Uterus (tissue), 4 donors: ENCODE measurements around the gene CDH4. TPM values are rescaled to one million over a fixed set of nuclear protein-coding genes. Genes with fewer than 3 reads are reported as not detected.

Source experiments
- DNase-seq, 2 donors: peaks; one replicate each; pipeline ENCODE4 v3.0.0-alpha.2; 2019 to 2020
- H3K27ac ChIP-seq, 2 donors: fragments of 200-600 bp; sonication (generic); 1 replicate in 1 of 2; 2 replicates in 1 of 2; pipeline ENCODE4 v1.5.1; 2016 to 2018
- H3K27me3 ChIP-seq, 2 donors: fragments of 200-600 bp; sonication (generic); one replicate each; pipeline ENCODE4 v1.5.1; 2018 to 2019; ENCODE audit warnings: control low read depth in 1 of 2
- H3K36me3 ChIP-seq, 2 donors: fragments of 200-600 bp; sonication (generic); one replicate each; pipeline ENCODE4 v1.5.1; 2019; ENCODE audit warnings: control low read depth in 1 of 2
- H3K4me1 ChIP-seq, 2 donors: fragments of 200-600 bp; sonication (generic); one replicate each; pipeline ENCODE4 v1.5.1; 2018 to 2019; ENCODE audit warnings: control low read depth in 1 of 2
- H3K4me3 ChIP-seq, 2 donors: fragments of 200-600 bp; sonication (generic); 1 replicate in 1 of 2; 2 replicates in 1 of 2; pipeline ENCODE4 v1.5.1; 2018 to 2019; ENCODE audit warnings: mild to moderate bottlenecking in 1 of 2
- H3K9me3 ChIP-seq, 2 donors: fragments of 200-600 bp; sonication (generic); one replicate each; pipeline ENCODE4 v1.5.1; 2019; ENCODE audit warnings: control low read depth in 1 of 2
- POLR2A ChIP-seq, 2 donors: fragments of 450-650 bp; IDR thresholded peaks; one replicate each; pipeline ENCODE4 v1.6.1; 2016; ENCODE audit warnings: antibody characterized with exemption in 2 of 2, mild to moderate bottlenecking in 1 of 2, moderate library complexity in 1 of 2
- intact Hi-C: fragments of 100-400 bp; cut with DNase I; formaldehyde crosslinking; loops from one replicate; pipeline ENCODE4 v1.15.1; 2023; ENCODE audit warnings: low total_unique reads
- total RNA-seq, 4 donors: library from RNA; depleted of rRNA in 3 of 4; stranded (reverse); fragments of >200 nt in 3 of 4; gene quantifications; one replicate each; pipeline versions ENCODE4 v1.1.0 to v1.2.4, GENCODE V29; 2014 to 2023
- TF ChIP-seq, protein P1 (sequence below), 4 experiments: fragments of 200-600 bp in 2 of 4; fragments of 450-650 bp in 2 of 4; sonication (generic) in 2 of 4; IDR thresholded peaks; one replicate each; pipeline ENCODE4 v1.5.1; 2016 to 2019; ENCODE audit warnings: antibody characterized with exemption in 4 of 4, mild to moderate bottlenecking in 2 of 4, moderate library complexity in 1 of 4
- donor health status: DM: yes; HTN: yes; CAD: no.

CDH4 gene
- total RNA-seq, 4 donors from 2014 or later, result under 0.01 to 0.55 TPM; not detected in 2

DNA sequence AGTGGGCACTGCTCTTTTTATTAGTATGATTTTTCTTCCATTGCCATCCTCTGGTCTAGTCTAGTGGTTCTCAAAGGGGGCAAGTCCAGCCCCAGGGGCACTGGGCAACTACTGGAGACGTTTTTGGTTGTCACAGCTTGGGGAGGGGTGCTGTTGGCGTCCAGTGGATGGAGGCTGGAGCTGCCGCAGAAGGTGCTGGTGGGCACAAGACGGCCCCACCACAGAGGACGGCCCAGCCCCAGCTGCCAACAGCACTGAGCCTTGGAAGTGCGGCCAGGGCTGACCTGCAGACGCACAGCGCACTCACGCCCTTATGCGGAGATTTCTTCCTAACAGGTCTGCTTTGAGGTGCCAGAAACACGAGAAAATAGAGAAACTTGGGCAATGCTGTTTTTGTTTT, 40.3 kb downstream of the CDH4 start:
- Histone ChIP-seq H3K4me1 (no peaks in the 10 kb centered on the region), H3K9me3 (no peaks in the 10 kb centered on the region), H3K27me3 (no peaks in the 10 kb centered on the region), H3K27ac (no peak overlapping the region), H3K4me3 (no peak overlapping the region), H3K36me3 (no peaks in the 10 kb centered on the region)
- intact Hi-C loops, result no loop called here
- TF ChIP-seq, protein P1, sequence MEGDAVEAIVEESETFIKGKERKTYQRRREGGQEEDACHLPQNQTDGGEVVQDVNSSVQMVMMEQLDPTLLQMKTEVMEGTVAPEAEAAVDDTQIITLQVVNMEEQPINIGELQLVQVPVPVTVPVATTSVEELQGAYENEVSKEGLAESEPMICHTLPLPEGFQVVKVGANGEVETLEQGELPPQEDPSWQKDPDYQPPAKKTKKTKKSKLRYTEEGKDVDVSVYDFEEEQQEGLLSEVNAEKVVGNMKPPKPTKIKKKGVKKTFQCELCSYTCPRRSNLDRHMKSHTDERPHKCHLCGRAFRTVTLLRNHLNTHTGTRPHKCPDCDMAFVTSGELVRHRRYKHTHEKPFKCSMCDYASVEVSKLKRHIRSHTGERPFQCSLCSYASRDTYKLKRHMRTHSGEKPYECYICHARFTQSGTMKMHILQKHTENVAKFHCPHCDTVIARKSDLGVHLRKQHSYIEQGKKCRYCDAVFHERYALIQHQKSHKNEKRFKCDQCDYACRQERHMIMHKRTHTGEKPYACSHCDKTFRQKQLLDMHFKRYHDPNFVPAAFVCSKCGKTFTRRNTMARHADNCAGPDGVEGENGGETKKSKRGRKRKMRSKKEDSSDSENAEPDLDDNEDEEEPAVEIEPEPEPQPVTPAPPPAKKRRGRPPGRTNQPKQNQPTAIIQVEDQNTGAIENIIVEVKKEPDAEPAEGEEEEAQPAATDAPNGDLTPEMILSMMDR (IDR thresholded peaks at IDR 0.05), result no peak
- TF ChIP-seq POLR2A (IDR thresholded peaks at IDR 0.05), result no peak
- DNase-seq, result no peak

DNA sequence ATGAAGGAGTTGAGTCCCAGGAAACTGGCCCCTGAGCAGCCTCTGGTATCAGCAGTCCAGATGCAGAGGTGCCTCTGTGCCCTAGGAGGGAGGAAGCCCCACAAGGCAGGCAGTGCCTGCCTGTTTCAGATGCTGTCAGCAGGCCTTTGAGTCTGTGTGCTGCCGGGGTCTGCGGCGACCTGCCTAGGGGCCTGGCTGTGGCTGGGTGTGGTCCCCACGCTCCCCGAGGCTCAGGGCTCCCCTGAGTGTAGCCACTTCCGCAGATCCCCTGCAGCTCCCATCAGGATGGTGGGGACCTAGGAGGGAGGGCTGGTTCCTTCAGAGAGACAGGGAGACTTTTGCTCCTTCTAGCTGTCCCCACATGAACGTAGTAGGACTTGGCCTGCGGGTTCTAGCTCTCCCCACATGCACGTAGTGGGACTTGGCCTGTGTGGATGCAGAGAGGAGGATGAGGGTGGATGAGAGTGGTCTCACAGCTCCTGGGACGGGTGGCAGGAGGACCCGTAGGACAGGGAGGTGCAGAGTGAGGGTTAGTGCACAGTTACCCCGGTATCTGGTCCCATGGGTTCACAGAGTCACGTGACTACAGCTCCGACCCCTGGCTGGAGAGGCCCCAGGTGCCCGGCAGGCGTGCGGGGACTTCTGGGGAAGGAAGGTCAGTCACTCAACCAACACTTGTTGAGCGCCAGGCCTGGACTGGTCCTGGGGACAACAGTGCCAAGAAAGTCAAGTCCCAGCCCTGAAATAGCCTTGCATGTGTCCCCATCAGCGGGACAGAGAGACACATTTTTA, 41.0 kb downstream of the CDH4 start:
- TF ChIP-seq POLR2A (IDR thresholded peaks at IDR 0.05), result no peak
- TF ChIP-seq, protein P1 (IDR thresholded peaks at IDR 0.05), result no peak
- Histone ChIP-seq H3K4me3 (no peak overlapping the region), H3K9me3 (no peaks in the 10 kb centered on the region), H3K27me3 (no peaks in the 10 kb centered on the region), H3K27ac (no peak overlapping the region), H3K4me1 (no peaks in the 10 kb centered on the region), H3K36me3 (no peaks in the 10 kb centered on the region)
- intact Hi-C loops, result no loop called here
- no peak for DNase-seq

DNA sequence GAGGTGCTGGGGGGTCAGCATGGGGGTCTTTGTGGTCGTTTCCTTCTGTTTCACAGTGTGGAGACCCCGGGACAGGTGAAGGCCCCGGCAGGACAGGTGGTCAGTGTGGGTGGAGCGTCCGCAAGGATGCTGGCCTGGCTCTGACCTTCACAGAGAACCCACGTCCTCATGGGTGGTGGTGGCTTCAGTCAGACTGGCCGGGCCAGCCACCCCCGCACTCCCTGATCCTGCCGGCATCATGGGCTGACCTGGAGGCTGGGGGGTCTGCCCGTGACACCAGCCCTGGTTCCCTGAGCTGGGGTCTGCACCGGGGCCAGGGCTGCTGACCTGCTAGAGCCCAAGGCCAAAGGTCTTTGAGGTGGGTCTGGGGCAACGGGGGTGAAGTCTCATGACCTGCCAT, 41.9 kb downstream of the CDH4 start:
- DNase-seq, result no peak
- Histone ChIP-seq H3K27ac (no peak overlapping the region), H3K36me3 (no peaks in the 10 kb centered on the region), H3K27me3 (no peaks in the 10 kb centered on the region), H3K9me3 (no peaks in the 10 kb centered on the region), H3K4me3 (no peak overlapping the region), H3K4me1 (no peaks in the 10 kb centered on the region)
- TF ChIP-seq POLR2A (IDR thresholded peaks at IDR 0.05), result no peak
- TF ChIP-seq, protein P1 (IDR thresholded peaks at IDR 0.05), result no peak
- intact Hi-C loops, result no loop called here

DNA sequence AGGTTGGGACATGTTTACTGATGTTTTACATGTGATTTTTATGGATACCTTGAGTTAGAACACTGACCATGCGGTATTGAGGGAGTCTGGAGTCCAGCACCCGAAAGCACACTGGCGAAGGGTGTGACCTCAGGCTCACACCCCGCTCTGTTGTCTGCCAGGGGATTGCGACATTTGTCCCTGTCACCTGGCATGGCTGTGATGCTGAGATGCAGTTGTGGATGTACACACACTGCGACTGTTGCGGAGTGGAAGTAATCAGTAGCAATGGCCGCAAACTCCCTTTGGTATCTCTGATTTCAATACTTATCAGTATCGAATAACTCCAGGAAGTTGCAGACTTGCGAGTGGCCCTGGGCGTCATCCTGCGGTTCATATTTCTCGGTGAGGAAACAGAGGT, 43.2 kb downstream of the CDH4 start:
- Histone ChIP-seq H3K4me3 (no peak overlapping the region), H3K36me3 (no peaks in the 10 kb centered on the region)

More for the DNA sequence above, 43.2 kb downstream of the CDH4 start:
- TF ChIP-seq, protein P1 (IDR thresholded peaks at IDR 0.05), result no peak
- no peak overlapping the region for H3K27ac ChIP-seq
- no peaks in the 10 kb centered on the region for H3K27me3 ChIP-seq
- intact Hi-C loops, result no loop called here
- DNase-seq, result no peak
- H3K9me3 ChIP-seq, result no peaks in the 10 kb centered on the region
- no peaks in the 10 kb centered on the region for H3K4me1 ChIP-seq
